ENCODE data around the gene COPE. TPM values are rescaled to one million over a fixed set of nuclear protein-coding genes. Genes with fewer than 3 reads are reported as not detected.

Gene COPE
- total RNA-seq, 1 experiment from 2014 or later = 177 TPM

DNA sequence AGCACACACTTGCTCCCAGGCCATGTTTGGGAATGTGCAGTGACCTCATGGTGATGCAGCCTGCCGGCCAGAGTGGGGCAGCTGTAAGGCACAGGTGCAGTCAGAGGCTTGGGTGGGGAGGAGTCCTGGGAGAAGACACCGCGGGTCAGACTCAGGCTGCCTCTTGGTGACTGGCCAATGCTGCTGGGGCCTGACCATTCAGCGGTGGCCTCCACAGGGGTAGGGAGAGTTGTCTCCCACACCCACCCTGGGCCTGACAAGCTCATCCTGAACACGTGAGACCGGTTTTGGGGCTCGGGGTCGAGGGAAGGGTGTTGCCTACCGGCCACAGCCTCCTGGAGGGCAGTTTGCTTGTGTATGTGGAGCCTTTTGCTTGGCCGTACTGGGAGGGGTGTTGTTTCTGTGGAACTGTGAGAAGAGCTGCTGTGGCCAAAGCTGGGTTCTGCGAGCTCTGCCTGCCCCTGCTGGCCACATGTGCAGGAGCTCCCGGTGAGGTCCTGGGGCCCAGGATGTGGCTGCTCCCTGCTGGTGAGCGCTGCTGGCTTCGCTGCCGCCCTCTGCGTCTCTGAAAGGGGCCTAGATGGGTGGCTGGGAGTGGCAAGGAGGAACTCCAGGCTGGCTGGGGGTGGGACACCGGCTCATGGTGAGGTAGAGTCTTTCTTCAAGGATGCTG lies 65.3 kb downstream of the COPE start:
- Histone ChIP-seq H3K4me3 (ENCODE audit: low read depth in 2 of 2, low read length in 2 of 2) (no peak overlapping the region), H3K4me1 (ENCODE audit: control insufficient read depth, insufficient read depth, low read length) (no peaks in the 10 kb centered on the region), H3K27ac (ENCODE audit: low read length) (no peak overlapping the region), H3K27me3 (ENCODE audit: control insufficient read depth, insufficient read depth, low read length) (no peaks in the 10 kb centered on the region), H3K36me3 (ENCODE audit: control insufficient read depth, insufficient read depth, low read length) (peaks cover 5% of the 10 kb centered on the region; the same call in 1 of the 2 replicates), H3K9me3 (ENCODE audit: control insufficient read depth, insufficient read depth, low read depth, low read length) (no peaks in the 10 kb centered on the region)
- in situ Hi-C loops (cut with HindIII; ENCODE audit: low pct_unique_long_range_greater_than_20kb, low sequenced_read_pairs) = no loop called here
- CTCF ChIA-PET = no interaction called here
- BruUV-seq (replicated peaks) = no TSS peak
- no peak for DNase-seq (ENCODE audit: low read depth, low spot score)
- intact Hi-C loops (cut with micrococcal nuclease; ENCODE audit: unreplicated experiment) = no loop called here
- POLR2A ChIA-PET = no interaction called here
- ATAC-seq = no peak
- no peak for TF ChIP-seq SIN3A (IDR thresholded peaks at IDR 0.05; ENCODE audit: borderline replicate concordance, insufficient read depth, low read depth, low read length)
- TF ChIP-seq TCF7L2 (IDR thresholded peaks at IDR 0.05; ENCODE audit: low read depth, low read length) = no peak
- TF ChIP-seq, protein P1, sequence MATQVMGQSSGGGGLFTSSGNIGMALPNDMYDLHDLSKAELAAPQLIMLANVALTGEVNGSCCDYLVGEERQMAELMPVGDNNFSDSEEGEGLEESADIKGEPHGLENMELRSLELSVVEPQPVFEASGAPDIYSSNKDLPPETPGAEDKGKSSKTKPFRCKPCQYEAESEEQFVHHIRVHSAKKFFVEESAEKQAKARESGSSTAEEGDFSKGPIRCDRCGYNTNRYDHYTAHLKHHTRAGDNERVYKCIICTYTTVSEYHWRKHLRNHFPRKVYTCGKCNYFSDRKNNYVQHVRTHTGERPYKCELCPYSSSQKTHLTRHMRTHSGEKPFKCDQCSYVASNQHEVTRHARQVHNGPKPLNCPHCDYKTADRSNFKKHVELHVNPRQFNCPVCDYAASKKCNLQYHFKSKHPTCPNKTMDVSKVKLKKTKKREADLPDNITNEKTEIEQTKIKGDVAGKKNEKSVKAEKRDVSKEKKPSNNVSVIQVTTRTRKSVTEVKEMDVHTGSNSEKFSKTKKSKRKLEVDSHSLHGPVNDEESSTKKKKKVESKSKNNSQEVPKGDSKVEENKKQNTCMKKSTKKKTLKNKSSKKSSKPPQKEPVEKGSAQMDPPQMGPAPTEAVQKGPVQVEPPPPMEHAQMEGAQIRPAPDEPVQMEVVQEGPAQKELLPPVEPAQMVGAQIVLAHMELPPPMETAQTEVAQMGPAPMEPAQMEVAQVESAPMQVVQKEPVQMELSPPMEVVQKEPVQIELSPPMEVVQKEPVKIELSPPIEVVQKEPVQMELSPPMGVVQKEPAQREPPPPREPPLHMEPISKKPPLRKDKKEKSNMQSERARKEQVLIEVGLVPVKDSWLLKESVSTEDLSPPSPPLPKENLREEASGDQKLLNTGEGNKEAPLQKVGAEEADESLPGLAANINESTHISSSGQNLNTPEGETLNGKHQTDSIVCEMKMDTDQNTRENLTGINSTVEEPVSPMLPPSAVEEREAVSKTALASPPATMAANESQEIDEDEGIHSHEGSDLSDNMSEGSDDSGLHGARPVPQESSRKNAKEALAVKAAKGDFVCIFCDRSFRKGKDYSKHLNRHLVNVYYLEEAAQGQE (IDR thresholded peaks at IDR 0.05; ENCODE audit: insufficient read depth in 1 of 2, low read depth in 2 of 2, low read length in 1 of 2) = no peak
- TF ChIP-seq, protein P2, sequence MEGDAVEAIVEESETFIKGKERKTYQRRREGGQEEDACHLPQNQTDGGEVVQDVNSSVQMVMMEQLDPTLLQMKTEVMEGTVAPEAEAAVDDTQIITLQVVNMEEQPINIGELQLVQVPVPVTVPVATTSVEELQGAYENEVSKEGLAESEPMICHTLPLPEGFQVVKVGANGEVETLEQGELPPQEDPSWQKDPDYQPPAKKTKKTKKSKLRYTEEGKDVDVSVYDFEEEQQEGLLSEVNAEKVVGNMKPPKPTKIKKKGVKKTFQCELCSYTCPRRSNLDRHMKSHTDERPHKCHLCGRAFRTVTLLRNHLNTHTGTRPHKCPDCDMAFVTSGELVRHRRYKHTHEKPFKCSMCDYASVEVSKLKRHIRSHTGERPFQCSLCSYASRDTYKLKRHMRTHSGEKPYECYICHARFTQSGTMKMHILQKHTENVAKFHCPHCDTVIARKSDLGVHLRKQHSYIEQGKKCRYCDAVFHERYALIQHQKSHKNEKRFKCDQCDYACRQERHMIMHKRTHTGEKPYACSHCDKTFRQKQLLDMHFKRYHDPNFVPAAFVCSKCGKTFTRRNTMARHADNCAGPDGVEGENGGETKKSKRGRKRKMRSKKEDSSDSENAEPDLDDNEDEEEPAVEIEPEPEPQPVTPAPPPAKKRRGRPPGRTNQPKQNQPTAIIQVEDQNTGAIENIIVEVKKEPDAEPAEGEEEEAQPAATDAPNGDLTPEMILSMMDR (IDR thresholded peaks at IDR 0.05) = no peak
- TF ChIP-seq POLR2AphosphoS5 (IDR thresholded peaks at IDR 0.05; ENCODE audit: low read depth, low read length) = no peak

DNA sequence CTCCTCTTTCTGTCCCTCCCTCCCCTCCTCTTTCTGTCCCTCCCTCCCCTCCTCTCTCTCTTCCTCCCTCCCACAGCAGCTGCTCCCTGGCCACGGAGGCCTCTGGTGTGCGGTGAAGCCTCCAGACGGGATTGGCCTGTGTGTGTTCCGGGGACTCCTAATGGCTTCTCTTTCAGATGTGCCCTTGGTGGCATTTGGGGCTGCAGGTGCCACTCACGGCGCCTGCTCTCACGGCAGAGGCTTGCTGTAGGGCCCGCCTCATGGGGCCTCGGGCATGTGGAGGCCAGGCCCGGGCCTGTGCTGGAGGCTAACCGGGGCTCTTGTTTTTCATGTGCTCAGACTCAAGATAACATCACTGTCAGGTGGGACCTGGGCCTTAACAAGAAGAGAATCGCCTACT lies 66.5 kb downstream of the COPE start:
- DNase-seq (ENCODE audit: low read depth, low spot score) (no peak), ATAC-seq (no peak)
- intact Hi-C loops (cut with micrococcal nuclease; ENCODE audit: unreplicated experiment) = no loop called here
- no TSS peak for BruUV-seq (replicated peaks)
- H3K4me1 ChIP-seq (ENCODE audit: control insufficient read depth, insufficient read depth, low read length) = no peaks in the 10 kb centered on the region
- H3K27ac ChIP-seq (ENCODE audit: low read length) = no peak overlapping the region
- no peak overlapping the region for H3K4me3 ChIP-seq (ENCODE audit: low read depth in 2 of 2, low read length in 2 of 2)
- H3K27me3 ChIP-seq (ENCODE audit: control insufficient read depth, insufficient read depth, low read length) = no peaks in the 10 kb centered on the region
- in situ Hi-C loops (cut with HindIII; ENCODE audit: low pct_unique_long_range_greater_than_20kb, low sequenced_read_pairs) = no loop called here
- H3K36me3 ChIP-seq (ENCODE audit: control insufficient read depth, insufficient read depth, low read length) = peaks cover 2% of the 10 kb centered on the region; the same call in 1 of the 2 replicates
- CTCF ChIA-PET = no interaction called here
- H3K9me3 ChIP-seq (ENCODE audit: control insufficient read depth, insufficient read depth, low read depth, low read length) = no peaks in the 10 kb centered on the region
- POLR2A ChIA-PET = no interaction called here
- TF ChIP-seq, protein P1 (IDR thresholded peaks at IDR 0.05; ENCODE audit: insufficient read depth in 1 of 2, low read depth in 2 of 2, low read length in 1 of 2) = no peak
- TF ChIP-seq SIN3A (IDR thresholded peaks at IDR 0.05; ENCODE audit: borderline replicate concordance, insufficient read depth, low read depth, low read length) (no peak), POLR2AphosphoS5 (IDR thresholded peaks at IDR 0.05; ENCODE audit: low read depth, low read length) (no peak), TCF7L2 (IDR thresholded peaks at IDR 0.05; ENCODE audit: low read depth, low read length) (no peak)
- TF ChIP-seq, protein P2 (IDR thresholded peaks at IDR 0.05) = no peak

Measured in Panc1 (cell line).